HG02970 (cell line): ENCODE measurements around the gene MTNR1A.

ENCODE experiments used
- ATAC-seq: cut with Tn5 transposase; IDR thresholded peaks from one replicate; pipeline ENCODE4 v1.9.1; 2021; ENCODE audit warnings: mild to moderate bottlenecking, moderate library complexity, moderate number of reproducible peaks; ENCODE audit not compliant: unreplicated experiment, low FRiP score

MTNR1A gene

GRCh38 chr4:186499467-186499866 lies 55.9 kb downstream of the MTNR1A start:
- ATAC-seq, result no peak

GRCh38 chr4:186497043-186497442 lies 58.3 kb downstream of the MTNR1A start:
- ATAC-seq, result no peak

GRCh38 chr4:186494496-186494895 lies 60.9 kb downstream of the MTNR1A start:
- ATAC-seq, result no peak

GRCh38 chr4:186487726-186488125 lies 67.6 kb downstream of the MTNR1A start:
- ATAC-seq, result no peak

GRCh38 chr4:186486172-186486571 lies 69.2 kb downstream of the MTNR1A start:
- no peak for ATAC-seq

- ATAC-seq, result no peak
These were observed 69.8 kb downstream of the MTNR1A start for GRCh38 chr4:186485561-186486062.

GRCh38 chr4:186485150-186485549 lies 70.2 kb downstream of the MTNR1A start:
- ATAC-seq, result no peak

- ATAC-seq, result no peak
These were observed 71.7 kb downstream of the MTNR1A start for GRCh38 chr4:186483656-186484055.
